Central memory CD4-positive, alpha-beta T cell (primary cell): ENCODE measurements around the gene CDR2.
"Not testable (repeated sequence)": the region's sequence is repeated elsewhere in the genome, so short reads cannot be mapped to it uniquely, and the experiment has no call there.

ENCODE experiments used
- DNase-seq: peaks from one replicate; pipeline ENCODE4 v3.0.0; 2022

The CDR2 gene

DNA sequence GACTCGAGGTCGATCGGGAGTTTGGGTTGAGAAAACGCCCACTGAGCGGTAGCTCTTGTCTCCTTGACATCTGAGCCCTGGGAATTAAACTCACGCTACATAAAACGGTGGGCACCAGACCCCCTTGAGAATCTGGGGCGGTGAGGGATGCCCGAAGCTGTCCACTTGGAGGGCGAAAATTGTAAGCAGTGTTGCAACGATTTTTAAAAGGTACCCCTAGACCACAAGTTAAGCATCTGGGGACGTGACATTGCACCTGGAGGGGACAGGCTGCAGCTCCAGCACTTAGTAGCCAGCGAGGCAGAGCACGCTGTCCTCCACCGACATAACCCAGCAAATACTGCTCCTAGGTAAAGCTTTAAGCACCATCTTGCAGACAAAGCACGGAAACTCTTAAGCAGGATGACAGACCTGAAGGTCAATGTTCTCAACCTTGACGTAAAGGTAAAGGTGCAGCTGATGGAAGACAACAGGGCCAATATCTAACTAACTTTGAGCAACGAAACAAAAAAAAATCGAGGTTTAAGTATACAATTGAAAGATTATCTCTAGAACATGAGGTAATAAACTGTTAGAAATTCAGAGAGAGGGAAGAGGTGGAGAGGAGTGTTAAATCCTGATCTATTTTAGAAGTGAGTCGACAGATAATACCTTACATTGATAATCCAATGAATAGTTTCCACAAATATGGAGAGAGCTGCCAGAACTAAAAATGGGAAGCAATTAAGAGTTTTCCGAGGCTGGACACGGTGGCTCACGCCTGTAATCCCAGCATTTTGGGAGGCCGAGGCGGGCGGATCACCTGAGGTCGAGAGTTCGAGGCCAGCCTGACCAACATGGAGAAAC lies 921 bp upstream of the CDR2 start:
- DNase-seq, result no peak

GRCh38 chr16:22373662-22374310 lies 633 bp downstream of the CDR2 start:
- DNase-seq, result peak; percentile 30

GRCh38 chr16:22372882-22373661 lies 1.3 kb downstream of the CDR2 start:
- DNase-seq, result no peak

- DNase-seq, result no peak
Measured at GRCh38 chr16:22370038-22370820, 4.2 kb downstream of the CDR2 start.

GRCh38 chr16:22369221-22369811 lies 5.1 kb downstream of the CDR2 start:
- peak; percentile 30 for DNase-seq

DNA sequence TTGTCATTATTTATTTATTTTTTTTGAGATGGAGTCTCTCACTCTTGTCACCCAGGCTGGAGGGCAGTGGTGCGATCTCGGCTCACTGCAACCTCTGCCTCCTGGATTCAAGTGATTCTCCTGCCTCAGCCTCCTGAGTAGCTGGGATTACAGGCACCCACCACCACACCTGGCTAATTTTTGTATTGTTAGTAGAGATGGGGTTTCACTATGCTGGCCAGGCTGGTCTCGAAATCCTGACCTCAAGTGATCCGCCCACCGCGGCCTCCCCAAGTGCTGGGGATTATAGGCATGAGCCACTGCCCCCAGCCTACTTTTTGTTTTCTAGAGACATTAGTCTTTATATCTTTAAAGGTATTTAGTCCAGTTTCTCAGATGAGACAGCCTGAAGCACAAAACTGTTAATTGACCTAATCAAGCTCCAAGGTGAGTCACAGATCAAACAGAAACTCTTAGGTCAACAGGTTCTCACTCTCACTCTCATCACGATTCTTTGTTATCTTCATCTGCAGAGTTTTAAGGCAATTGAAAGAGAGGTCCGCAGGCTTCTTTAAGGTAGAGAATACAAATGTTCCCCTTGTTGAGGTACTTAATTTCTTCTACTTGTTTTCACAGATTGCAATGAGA lies 6.1 kb downstream of the CDR2 start:
- DNase-seq, result not testable (repeated sequence)

DNA sequence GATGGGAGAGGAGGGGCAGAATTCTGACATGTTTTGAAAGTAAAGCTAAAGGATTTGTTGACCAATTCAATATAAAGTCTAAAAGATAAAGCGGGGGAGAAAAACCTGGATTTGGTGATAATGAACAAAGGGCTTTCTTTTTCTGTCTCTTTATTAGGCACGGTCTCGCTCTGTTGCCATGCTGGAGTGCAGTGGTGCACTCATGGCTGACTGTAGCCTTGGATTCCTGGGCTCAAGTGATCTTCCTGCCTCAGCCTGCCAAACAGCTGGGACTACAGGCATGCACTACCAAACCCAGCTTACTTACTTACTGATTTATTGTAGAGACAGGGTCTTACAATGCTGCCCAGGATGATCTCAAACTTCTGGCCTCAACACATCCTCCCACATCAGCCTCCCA lies 7.5 kb downstream of the CDR2 start:
- no peak for DNase-seq

DNA sequence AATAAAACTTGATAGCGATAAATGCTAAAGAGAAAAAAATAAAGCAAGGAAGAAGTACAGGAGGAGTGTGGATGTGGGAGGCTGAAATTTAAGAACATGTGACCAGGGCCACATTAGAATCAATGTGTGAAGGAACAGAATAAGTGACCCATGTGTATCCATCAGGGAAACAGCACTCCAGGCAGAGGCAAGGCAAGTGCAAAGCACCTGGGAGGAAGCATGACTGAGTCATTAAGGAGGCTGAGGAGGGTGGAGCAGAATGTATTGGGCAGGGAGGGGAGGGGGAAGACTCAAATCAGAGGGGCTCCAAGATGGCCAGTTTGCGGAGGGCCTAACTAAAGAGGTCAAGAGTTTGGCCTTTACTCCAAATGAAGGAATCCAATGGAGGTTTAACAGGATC lies 8.0 kb downstream of the CDR2 start:
- no peak for DNase-seq

GRCh38 chr16:22364241-22364640 lies 10.2 kb downstream of the CDR2 start:
- DNase-seq, result no peak

DNA sequence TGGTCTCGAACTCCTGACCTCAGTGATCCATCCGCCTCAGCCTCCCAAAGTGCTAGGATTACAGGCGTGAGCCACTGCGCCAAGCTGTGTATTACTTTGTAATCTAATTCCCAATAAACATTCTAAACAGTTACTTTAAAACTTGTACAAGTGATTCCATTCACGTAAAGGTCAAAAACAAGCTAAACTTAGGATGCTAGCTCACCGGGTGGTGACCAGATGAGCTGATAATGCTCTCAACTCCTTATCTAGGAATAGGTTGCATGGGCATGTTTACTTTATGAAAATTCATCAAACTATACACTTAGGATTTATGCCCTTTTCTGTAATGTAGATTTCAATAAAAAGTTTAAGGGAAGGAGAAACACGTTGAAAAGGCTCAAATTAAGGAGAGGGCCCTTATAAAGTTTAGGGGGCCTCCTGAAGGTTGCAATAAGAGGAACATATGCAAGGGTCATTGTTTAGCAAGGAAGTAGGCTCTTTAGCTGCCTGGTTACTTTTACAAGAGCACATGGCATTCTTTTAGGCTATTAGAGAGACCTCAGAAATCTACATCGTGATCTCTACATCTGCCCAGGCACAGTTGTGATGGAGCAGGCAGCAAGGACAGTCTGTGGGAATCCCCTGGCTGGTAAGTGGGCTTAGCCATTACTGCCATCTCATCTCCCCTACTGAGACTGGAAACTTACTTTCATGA lies 13.3 kb downstream of the CDR2 start:
- no peak for DNase-seq

DNA sequence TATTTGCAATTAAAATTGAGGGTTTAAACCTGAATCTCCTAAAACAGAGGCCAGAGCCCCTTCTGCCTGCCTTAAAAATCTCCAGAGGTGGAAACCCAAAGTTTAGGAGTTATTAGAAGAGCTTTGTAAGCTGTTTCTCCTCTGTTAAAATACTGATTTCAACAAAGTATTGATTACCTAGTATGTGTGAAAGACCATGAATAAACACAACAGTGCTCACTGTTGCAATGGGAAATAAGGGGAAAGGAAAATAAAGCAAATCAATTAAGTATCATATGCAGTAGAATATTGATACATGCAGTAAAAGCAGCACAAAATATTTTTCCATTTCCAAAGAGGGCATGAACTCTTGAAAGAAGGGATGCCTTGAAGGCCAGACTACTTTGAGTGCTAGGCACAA lies 14.7 kb downstream of the CDR2 start:
- DNase-seq, result no peak

DNA sequence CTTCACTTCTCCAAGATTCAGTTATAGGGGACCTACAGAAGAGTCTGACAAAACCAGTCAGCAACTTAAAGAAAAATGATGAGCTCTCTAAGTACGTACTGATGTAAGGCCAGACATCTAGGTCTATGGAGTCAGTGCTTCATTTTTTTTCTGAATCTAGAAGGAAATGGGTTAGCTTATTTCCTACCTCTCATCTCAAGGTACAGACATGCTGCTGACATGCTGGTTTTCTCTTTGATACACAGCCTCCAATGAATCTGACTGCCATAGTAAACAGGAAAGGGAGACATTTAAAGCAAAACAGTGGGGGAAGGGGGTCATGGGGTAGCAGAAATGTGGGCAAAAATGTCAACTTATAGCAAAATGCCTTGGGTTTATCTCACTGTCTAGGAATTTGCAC lies 16.4 kb downstream of the CDR2 start:
- peak; percentile 76 for DNase-seq

DNA sequence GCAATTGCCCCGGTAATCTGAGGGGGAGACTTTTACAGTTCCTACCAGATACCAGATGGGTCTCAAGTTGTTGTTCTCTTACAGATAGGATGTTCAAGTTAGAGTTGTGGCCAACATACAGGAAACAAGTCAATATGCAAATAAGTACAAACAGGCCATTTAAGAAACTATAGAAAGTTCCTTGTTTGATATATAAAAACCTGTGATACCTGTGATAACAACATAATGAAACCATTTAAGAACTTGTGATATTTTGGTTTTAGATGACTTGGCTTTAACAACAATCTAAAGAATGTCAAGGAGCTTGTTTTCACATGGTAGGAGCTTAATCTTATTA lies 16.8 kb downstream of the CDR2 start:
- peak; percentile 48 for DNase-seq

GRCh38 chr16:22356930-22357634 lies 17.3 kb downstream of the CDR2 start:
- no peak for DNase-seq

- DNase-seq, result no peak
Measured at GRCh38 chr16:22355487-22355908, 18.9 kb downstream of the CDR2 start.

- DNase-seq, result no peak
Measured at GRCh38 chr16:22353933-22354541, 20.4 kb downstream of the CDR2 start.

DNA sequence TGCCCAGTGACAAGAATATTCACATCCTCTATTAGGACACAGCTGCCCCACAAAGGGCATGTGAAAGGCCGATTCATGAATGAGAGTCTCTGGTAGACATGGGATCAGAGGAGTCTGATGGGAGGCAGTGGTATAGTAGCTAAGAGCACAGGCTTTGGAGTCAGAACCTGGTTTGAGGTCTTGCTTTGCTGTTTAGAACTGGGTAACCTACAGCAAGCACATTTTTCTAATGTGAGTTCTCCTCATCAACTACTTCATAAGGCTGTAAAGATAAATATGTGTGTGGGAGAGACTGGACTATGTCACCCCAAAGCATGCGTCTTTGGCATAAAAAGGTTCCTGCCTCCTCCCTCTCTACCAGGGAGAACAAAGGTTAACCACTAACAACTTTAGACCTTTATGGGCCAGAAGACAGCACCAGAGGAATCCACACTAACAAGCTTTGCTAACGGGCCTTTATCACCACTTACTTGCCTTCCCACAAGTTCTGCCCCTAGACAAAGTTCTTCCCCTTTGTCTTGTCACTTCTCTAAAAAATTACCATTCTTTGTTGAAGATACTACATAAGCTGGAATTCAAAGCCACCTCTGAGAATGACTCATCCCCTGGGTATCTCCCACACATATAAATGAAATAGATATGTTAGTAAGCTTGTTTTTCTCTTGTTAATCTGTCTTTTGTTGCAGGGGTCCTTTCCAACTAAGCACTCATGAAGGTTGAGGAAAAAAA lies 21.1 kb downstream of the CDR2 start:
- no peak for DNase-seq

DNA sequence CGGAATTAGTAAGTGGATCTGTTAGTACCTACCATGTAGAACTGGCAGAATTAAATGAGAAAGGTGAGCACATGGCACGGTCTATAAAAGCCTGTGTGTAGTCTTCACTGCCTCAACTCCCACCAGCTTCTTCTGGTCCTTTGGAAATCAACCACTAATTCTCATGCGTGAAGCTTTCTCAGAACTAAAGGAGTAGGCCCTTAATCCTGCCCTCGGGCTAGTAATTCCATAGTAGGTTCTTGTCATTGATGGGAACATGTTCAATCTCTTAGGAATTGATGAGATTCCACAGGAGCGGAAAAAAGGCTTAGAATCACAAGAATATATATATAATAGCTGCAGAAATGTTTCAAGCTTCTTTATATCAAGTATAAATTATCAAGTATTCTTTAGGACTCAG lies 21.7 kb downstream of the CDR2 start:
- DNase-seq, result no peak

GRCh38 chr16:22352140-22352539 lies 22.3 kb downstream of the CDR2 start:
- DNase-seq, result no peak
